Measurements from ENCODE around the gene RFC3.

RFC3 gene

GRCh38 chr13:33816912-33817311 lies 1.0 kb upstream of the RFC3 start:
- no peak for DNase-seq (ENCODE audit: low read depth in 1 of 2, low spot score in 1 of 2)
- H3K4me3 ChIP-seq (replicated peaks; ENCODE audit: insufficient read depth, low read length) = no peak overlapping the region
- TF ChIP-seq REST (IDR thresholded peaks at IDR 0.05; ENCODE audit: insufficient replicate concordance, low read depth) = no peak
- no peak for TF ChIP-seq SPI1 (IDR thresholded peaks at IDR 0.05; ENCODE audit: borderline replicate concordance, low read depth)
- TF ChIP-seq, protein P1, sequence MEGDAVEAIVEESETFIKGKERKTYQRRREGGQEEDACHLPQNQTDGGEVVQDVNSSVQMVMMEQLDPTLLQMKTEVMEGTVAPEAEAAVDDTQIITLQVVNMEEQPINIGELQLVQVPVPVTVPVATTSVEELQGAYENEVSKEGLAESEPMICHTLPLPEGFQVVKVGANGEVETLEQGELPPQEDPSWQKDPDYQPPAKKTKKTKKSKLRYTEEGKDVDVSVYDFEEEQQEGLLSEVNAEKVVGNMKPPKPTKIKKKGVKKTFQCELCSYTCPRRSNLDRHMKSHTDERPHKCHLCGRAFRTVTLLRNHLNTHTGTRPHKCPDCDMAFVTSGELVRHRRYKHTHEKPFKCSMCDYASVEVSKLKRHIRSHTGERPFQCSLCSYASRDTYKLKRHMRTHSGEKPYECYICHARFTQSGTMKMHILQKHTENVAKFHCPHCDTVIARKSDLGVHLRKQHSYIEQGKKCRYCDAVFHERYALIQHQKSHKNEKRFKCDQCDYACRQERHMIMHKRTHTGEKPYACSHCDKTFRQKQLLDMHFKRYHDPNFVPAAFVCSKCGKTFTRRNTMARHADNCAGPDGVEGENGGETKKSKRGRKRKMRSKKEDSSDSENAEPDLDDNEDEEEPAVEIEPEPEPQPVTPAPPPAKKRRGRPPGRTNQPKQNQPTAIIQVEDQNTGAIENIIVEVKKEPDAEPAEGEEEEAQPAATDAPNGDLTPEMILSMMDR (IDR thresholded peaks at IDR 0.05; ENCODE audit: insufficient read depth, low read length) = no peak
- no peak for TF ChIP-seq POLR2AphosphoS5 (IDR thresholded peaks at IDR 0.05; ENCODE audit: low read depth)
- no peak for TF ChIP-seq GABPA (IDR thresholded peaks at IDR 0.05; ENCODE audit: low read depth)
- H3K27me3 ChIP-seq (ENCODE audit: insufficient read depth, poor library complexity, severe bottlenecking) = no peaks in the 10 kb centered on the region
- H3K27ac ChIP-seq (replicated peaks) = no peak overlapping the region

- Histone ChIP-seq H3K4me3 (replicated peaks; ENCODE audit: insufficient read depth, low read length) (peak overlapping the region; percentile 96), H3K27me3 (ENCODE audit: insufficient read depth, poor library complexity, severe bottlenecking) (no peaks in the 10 kb centered on the region), H3K27ac (replicated peaks) (peak overlapping the region; percentile 95)
- TF ChIP-seq GABPA (IDR thresholded peaks at IDR 0.05; ENCODE audit: low read depth) (no peak), SPI1 (IDR thresholded peaks at IDR 0.05; ENCODE audit: borderline replicate concordance, low read depth) (no peak), POLR2AphosphoS5 (IDR thresholded peaks at IDR 0.05; ENCODE audit: low read depth) (no peak), REST (IDR thresholded peaks at IDR 0.05; ENCODE audit: insufficient replicate concordance, low read depth) (no peak)
- TF ChIP-seq, protein P1 (IDR thresholded peaks at IDR 0.05; ENCODE audit: insufficient read depth, low read length) = no peak
- DNase-seq (ENCODE audit: low read depth in 1 of 2, low spot score in 1 of 2) = no peak
These were observed 442 bp upstream of the RFC3 start for GRCh38 chr13:33817513-33817900.

- H3K27ac ChIP-seq (replicated peaks) = no peak overlapping the region
- DNase-seq (ENCODE audit: low read depth in 1 of 2, low spot score in 1 of 2) = no peak
These were observed 7.1 kb downstream of the RFC3 start for GRCh38 chr13:33825083-33825482.

More at GRCh38 chr13:33825083-33825482, 7.1 kb downstream of the RFC3 start:
- H3K4me3 ChIP-seq (replicated peaks; ENCODE audit: insufficient read depth, low read length) = no peak overlapping the region
- TF ChIP-seq, protein P1 (IDR thresholded peaks at IDR 0.05; ENCODE audit: insufficient read depth, low read length) = no peak
- no peak for TF ChIP-seq POLR2AphosphoS5 (IDR thresholded peaks at IDR 0.05; ENCODE audit: low read depth)
- TF ChIP-seq GABPA (IDR thresholded peaks at IDR 0.05; ENCODE audit: low read depth) = no peak
- TF ChIP-seq REST (IDR thresholded peaks at IDR 0.05; ENCODE audit: insufficient replicate concordance, low read depth) = no peak
- TF ChIP-seq SPI1 (IDR thresholded peaks at IDR 0.05; ENCODE audit: borderline replicate concordance, low read depth) = no peak
- H3K27me3 ChIP-seq (ENCODE audit: insufficient read depth, poor library complexity, severe bottlenecking) = no peaks in the 10 kb centered on the region
